Measurements from ENCODE around the gene GATD1.

GRCh38 chr11:826836-827145, 49.5 kb upstream of the GATD1 start:
- TF ChIP-seq EZH2 (IDR thresholded peaks at IDR 0.05; ENCODE audit: insufficient read depth, low read length) (peak; percentile 84), CTCF (IDR thresholded peaks at IDR 0.05; ENCODE audit: insufficient read depth, low read depth, low read length) (no peak)
